HG03139 (cell line): ENCODE data around the gene SMIM3.

Experiments
- ATAC-seq: cut with Tn5 transposase; IDR thresholded peaks from one replicate; pipeline ENCODE4 v1.9.1; 2021; ENCODE audit not compliant: unreplicated experiment

SMIM3 gene

DNA sequence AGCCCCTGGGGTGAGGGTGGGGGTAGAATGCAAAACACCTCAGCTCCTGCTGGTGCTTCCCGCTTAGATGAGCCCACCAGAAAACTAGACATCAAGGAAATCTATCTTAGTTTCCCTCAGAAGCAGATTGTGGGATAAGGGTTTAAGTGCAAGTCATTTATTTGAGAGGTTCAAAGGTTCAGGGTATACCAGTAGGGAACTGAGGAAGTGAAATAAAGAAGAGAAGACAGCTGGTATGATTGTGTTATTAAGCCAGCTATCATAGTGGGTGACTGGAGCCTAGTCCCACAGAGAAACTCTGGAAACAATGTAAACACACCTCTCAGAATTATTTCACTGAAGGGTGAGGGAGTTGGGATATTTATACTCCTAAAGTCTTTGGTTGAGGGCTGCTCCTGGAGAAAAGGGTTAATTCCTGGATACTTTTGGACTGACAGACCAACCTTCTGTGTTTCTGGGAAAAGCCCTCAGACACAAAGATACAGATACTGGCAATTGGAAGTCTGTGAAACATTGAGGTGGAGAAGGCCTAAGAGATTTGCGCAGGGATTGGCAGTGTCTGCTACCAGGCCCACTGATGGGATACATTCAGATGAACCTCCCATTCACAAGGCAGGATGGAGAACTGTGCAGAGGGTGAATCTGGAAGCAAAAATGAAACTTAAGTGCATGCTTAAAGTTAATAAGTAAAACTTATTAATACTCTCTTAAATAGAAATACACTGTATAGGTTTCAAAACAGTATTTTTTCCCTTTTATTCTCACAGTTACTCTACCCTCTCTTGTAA is 13.4 kb upstream of the SMIM3 start:
- ATAC-seq: no peak

- no peak for ATAC-seq
Observed at GRCh38 chr5:150765799-150766169, 12.8 kb upstream of the SMIM3 start.

DNA sequence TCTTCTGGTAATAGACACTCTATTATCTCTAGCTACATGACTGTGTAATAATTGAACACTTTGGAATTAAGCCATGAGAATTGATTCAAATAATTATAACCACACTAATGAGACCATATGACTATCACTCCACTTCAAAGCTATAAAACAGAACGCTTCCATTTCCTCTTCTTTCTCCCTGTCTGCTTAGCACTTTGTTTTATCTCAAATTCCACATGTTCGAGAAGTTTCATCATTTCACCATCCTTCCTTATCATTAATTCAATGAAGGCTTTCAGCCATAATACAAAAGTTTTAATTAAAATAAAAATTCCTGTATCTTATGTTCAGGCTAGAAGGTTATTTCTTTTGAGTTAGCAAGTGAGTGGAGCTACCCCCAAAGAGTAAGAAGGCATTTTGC is 12.3 kb upstream of the SMIM3 start:
- ATAC-seq: no peak

DNA sequence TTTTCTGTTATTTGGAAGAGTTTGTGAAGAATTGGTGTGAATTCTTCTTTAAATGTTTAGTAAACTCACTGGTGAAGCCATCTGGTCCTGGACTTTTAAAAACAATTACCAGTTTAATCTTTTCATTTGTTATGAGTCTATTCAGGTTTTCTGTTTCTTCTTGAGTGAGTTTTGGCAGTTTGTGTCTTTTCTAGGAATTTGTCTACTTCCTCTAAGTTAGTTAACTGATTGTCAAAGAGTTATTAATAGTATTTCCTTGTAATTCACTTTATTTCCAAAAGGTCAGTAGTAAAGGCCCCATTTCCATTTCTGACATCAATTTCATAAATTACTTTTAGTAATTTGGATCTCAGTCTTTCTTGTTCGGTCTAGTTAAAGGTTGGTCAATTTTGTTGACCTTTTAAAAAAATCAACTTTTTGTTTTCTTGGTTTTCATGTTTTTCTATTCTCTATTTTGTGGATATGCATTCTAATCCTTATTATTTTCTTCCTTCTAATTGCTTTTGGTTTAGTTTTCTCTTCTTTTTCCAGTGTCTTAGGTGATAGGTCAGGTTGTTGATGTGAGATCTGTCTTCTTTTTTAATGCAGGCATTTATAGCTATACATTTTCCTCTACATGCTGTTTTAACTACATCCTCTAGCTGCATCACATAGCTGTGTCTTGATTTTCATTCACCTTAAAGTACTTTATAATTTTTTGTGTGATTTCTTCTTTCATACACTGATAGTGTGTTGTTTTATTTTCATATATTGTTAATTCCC is 7.3 kb upstream of the SMIM3 start:
- no peak for ATAC-seq

GRCh38 chr5:150774145-150774544 is 4.4 kb upstream of the SMIM3 start:
- no peak for ATAC-seq

GRCh38 chr5:150777685-150778084 is 872 bp upstream of the SMIM3 start:
- no peak for ATAC-seq

DNA sequence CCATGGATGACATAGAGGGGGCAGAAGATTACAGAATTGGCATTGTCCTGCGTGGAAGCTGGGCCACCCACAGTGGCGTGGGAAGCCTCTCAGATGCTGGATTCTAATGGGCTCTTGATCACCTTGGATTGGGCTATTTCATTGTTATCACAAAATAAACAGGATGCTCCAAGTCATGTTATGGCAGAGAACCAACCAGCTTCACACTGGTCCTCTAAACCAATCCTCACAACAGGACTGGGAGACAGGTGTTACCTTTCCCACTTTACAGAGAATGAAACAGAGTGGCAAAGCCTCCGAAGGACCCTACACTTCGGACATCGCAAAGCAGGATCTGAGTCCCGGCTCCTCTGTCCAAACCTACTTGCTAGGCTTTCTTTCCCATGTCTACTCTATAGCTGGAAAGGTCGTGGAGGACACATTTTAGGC is 455 bp upstream of the SMIM3 start:
- ATAC-seq: no peak

GRCh38 chr5:150779397-150780186 is 1.0 kb downstream of the SMIM3 start:
- peak; percentile 9 for ATAC-seq

DNA sequence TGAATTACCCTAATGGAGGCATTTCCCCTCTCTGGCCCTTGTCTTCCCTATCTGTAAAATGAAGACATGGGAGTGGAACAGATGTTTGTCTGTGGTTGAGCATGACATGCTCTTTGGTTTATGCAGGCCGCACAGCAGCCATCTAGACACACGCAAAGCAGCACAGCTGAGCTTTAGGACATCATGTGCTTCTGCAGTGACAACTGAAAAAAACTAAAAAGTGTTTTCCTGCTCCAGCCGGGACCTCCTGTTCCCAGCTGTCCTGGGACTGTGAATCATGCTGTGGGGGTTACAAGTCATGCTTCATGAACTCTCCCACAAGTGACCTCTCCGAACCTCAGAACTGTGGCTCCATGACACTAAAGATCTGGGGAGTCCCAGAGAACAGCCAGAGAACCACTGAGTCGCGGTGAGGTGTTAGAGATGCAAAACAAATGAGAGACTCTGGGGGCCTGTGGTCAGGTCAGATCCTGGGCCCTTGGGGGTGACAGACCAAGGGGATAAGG is 1.7 kb downstream of the SMIM3 start:
- peak; percentile 48 for ATAC-seq

- ATAC-seq: no peak
Observed at GRCh38 chr5:150780816-150781221, 2.3 kb downstream of the SMIM3 start.

- no peak for ATAC-seq
Observed at GRCh38 chr5:150781706-150782614, 3.4 kb downstream of the SMIM3 start.

DNA sequence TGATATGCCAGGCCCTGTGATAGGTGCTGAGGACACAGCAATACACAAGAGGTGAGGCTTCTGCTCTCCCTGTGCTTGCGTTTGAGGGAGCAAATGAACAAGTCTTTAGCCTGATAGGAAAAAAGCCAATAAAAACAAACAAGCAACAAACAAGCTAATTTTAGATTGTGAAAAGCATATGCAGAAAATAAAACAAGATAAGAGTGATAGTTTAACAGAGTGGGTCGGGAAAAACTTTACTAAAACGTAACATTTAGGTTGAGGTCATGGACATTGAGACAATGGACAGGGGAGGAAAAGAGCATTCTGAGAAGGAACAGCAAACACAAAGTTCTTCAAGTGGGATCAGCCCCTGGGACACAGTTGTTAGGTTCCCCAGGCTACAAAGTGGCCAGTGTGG is 4.3 kb downstream of the SMIM3 start:
- no peak for ATAC-seq

GRCh38 chr5:150783422-150783928 is 4.9 kb downstream of the SMIM3 start:
- peak; percentile 29 for ATAC-seq

DNA sequence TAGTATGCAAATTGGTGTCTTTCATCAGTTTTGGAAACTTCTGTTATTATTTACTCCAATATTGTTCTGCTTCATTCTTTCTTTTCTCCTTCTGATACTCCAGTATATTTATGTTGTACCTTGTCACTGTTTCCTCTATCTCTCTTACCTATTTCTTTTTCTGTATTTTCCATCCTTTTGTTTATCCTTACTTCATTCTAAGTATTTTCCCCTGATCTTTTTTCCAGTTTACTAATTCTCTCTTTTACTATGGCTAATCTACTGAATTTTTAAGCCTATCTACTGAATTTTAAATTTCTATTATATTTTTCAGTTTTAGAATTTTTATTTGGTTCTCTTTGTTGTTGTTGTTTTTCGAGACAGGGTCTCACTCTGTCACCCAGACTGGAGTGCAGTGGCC is 7.4 kb downstream of the SMIM3 start:
- no peak for ATAC-seq

DNA sequence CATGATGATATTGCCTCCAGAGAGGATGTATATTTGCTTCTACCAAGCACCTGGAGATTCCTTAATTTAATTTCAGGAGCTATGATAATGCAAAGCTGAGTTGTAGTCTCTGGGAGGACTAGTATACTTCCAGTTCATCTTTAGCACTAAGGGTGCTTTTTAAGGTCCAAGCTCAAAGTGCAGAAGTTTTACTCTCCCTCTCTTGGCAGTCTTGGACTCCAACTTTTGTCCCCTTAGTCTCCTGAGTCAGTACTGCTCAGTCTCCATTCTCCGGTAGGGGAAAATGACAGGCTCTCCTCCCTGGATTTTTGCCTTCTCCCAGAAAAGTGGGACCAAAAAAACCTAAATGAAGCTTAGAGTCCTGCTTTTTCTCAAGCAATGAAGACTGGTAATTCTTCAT is 8.3 kb downstream of the SMIM3 start:
- no peak for ATAC-seq

- ATAC-seq: no peak
Observed at GRCh38 chr5:150787656-150788055, 9.1 kb downstream of the SMIM3 start.

GRCh38 chr5:150788977-150789376 is 10.4 kb downstream of the SMIM3 start:
- no peak for ATAC-seq

GRCh38 chr5:150789450-150789849 is 10.9 kb downstream of the SMIM3 start:
- ATAC-seq: no peak

DNA sequence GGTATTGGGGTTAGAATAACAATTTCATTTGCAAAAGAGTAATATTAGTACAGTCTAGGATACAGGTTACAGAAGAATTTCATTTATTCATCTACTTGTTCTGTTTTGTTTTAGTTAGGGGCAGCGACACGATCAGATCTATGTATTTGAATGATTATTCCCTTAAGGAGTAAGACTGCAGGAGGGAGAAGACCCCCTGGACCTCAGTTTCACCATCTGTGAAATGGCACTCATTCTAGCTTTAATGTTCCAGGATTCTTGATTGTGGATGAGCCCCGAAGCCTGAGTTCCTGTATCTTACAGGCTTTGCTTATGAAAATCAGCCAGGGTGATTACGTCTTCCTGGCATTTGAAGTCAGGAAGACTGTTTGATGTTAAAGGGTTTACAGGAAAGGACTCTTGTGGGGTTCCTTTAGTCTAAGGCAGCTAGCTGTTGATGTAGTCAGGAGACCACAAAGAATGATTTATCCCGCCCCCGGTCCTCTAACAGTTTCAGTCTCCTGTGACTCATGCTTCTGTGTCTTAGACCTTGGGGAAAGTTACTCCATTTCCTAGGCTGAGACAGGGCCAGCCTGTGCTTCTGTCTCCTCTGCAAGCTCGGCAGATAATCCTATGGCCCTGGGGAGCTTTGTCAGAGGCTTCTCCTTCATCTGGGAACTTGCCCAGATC is 11.5 kb downstream of the SMIM3 start:
- peak; percentile 90 for ATAC-seq

DNA sequence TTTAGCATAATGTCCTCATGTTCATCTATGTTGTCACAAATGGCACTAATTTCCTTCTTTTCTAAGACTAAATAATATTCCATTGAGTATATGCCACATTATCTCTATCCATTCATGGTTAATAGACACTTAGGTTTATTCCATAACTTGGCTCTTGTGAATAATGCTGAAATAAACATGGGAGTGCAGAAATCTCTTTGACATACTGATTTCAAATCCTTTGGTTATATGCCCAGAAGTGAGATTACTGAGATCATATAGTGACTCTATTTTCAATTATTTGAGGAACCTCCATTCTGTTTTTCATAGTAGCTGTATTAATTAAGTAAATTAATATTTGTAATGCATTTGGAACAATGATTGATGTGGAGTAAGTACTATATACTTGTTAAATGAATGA is 13.0 kb downstream of the SMIM3 start:
- no peak for ATAC-seq
